Mammary epithelial cell (primary cell): ENCODE measurements around the gene LY6G6F.

Experiments used
- CTCF ChIP-seq, 2 donors: IDR thresholded peaks in 1 of 2; conservative IDR thresholded peaks in 1 of 2; 2 replicates each; pipeline ENCODE4 v1.5.1; 2011 to 2012; ENCODE audit warnings: inconsistent platforms in 2 of 2, low read length in 2 of 2, mild to moderate bottlenecking in 2 of 2, control low read depth in 1 of 2, low read depth in 1 of 2; ENCODE audit not compliant: insufficient read depth in 1 of 2; ENCODE audit errors: extremely low read depth in 1 of 2
- EZH2 ChIP-seq: IDR thresholded peaks from 2 replicates; pipeline ENCODE4 v1.6.1; 2012; ENCODE audit warnings: low read length, inconsistent platforms, borderline replicate concordance

- TF ChIP-seq CTCF (conservative IDR thresholded peaks at IDR 0.05 in 1 of 2, IDR thresholded peaks at IDR 0.05 in 1 of 2; ENCODE audit: extremely low read depth in 1 of 2, insufficient read depth in 1 of 2, low read depth in 1 of 2, low read length in 2 of 2), result no peak
- no peak for TF ChIP-seq EZH2
These were observed 4.0 kb downstream of the LY6G6F start for GRCh38 chr6:31710523-31711219.
